Measurements from ENCODE around the gene MRPL40. TPM values are rescaled to one million over a fixed set of nuclear protein-coding genes. Genes with fewer than 3 reads are reported as not detected.

Gene MRPL40
- total and polyA plus RNA-seq, 9 donors = 21.1 to 46.9 (median 28.8) TPM

- Histone ChIP-seq H3K27ac (no peak overlapping the region), H3K27me3 (no peaks in the 10 kb centered on the region), H3K4me3 (no peak overlapping the region), H3K4me1 (ENCODE audit: insufficient read depth) (peaks cover 6% of the 10 kb centered on the region), H3K9me3 (no peaks in the 10 kb centered on the region), H3K36me3 (no peaks in the 10 kb centered on the region)
- intact Hi-C loops (cut with DNase I) = no loop called here
- TF ChIP-seq CTCF (IDR thresholded peaks at IDR 0.05) = no peak
- no peak for TF ChIP-seq EP300 (IDR thresholded peaks at IDR 0.05)
- TF ChIP-seq POLR2A (IDR thresholded peaks at IDR 0.05) = no peak
- no peak for DNase-seq
- 74 to 97% (median 88%) methylated on average over 2 of the region's 2 CpGs for WGBS, 3 donors
Observed at GRCh38 chr22:19449422-19449767, 17.1 kb downstream of the MRPL40 start.

- Histone ChIP-seq H3K27ac (no peak overlapping the region), H3K27me3 (no peaks in the 10 kb centered on the region), H3K4me3 (no peak overlapping the region), H3K36me3 (no peaks in the 10 kb centered on the region), H3K4me1 (ENCODE audit: insufficient read depth) (peaks cover 6% of the 10 kb centered on the region), H3K9me3 (no peaks in the 10 kb centered on the region)
- intact Hi-C loops (cut with DNase I) = no loop called here
- no peak for DNase-seq
- TF ChIP-seq CTCF (IDR thresholded peaks at IDR 0.05) (no peak), POLR2A (IDR thresholded peaks at IDR 0.05) (no peak), EP300 (IDR thresholded peaks at IDR 0.05) (no peak)
- 83 to 87% (median 85%) methylated on average over 8 of the region's 8 CpGs for WGBS, 3 donors
Observed at GRCh38 chr22:19450363-19451175, 18.2 kb downstream of the MRPL40 start.

- Histone ChIP-seq H3K4me3 (no peak overlapping the region), H3K4me1 (ENCODE audit: insufficient read depth) (peaks cover 3% of the 10 kb centered on the region), H3K9me3 (no peaks in the 10 kb centered on the region), H3K27me3 (no peaks in the 10 kb centered on the region), H3K36me3 (no peaks in the 10 kb centered on the region), H3K27ac (no peak overlapping the region)
- DNase-seq = no peak
- WGBS, 3 donors = 94 to 97% (median 95%) methylated on average over 4 of the region's 4 CpGs
- intact Hi-C loops (cut with DNase I) = no loop called here
- no peak for TF ChIP-seq EP300 (IDR thresholded peaks at IDR 0.05)
- TF ChIP-seq CTCF (IDR thresholded peaks at IDR 0.05) = no peak
- TF ChIP-seq POLR2A (IDR thresholded peaks at IDR 0.05) = no peak
Observed at GRCh38 chr22:19451570-19451969, 19.2 kb downstream of the MRPL40 start.

- H3K4me1 ChIP-seq (ENCODE audit: insufficient read depth) = no peaks in the 10 kb centered on the region
- no peak overlapping the region for H3K4me3 ChIP-seq
- no peak for TF ChIP-seq EP300 (IDR thresholded peaks at IDR 0.05)
- TF ChIP-seq CTCF (IDR thresholded peaks at IDR 0.05) = no peak
- no peak for TF ChIP-seq POLR2A (IDR thresholded peaks at IDR 0.05)
- H3K36me3 ChIP-seq = no peaks in the 10 kb centered on the region
- WGBS, 3 donors = 82 to 98% (median 91%) methylated on average over 5 of the region's 5 CpGs
- H3K27me3 ChIP-seq = no peaks in the 10 kb centered on the region
- no peaks in the 10 kb centered on the region for H3K9me3 ChIP-seq
- H3K27ac ChIP-seq = no peak overlapping the region
- intact Hi-C loops (cut with DNase I) = no loop called here
- peak in 1 of 5 donors; percentile 21 for DNase-seq
Observed at GRCh38 chr22:19453718-19454117, 21.4 kb downstream of the MRPL40 start.
